Urinary bladder (tissue), 4 donors: ENCODE results near the gene BRCC3. TPM values are rescaled to one million over a fixed set of nuclear protein-coding genes. Genes with fewer than 3 reads are reported as not detected.
"Not testable (repeated sequence)": the region's sequence is repeated elsewhere in the genome, so short reads cannot be mapped to it uniquely, and the experiment has no call there.

Source experiments
- DNase-seq: peaks from one replicate; pipeline ENCODE4 v3.0.0-alpha.2; 2015; ENCODE audit errors: extremely low spot score
- H3K27ac ChIP-seq: one replicate; pipeline ENCODE4 v1.5.1; 2013; ENCODE audit warnings: low read depth, mild to moderate bottlenecking, moderate library complexity
- H3K36me3 ChIP-seq: one replicate; pipeline ENCODE4 v1.6.1; 2013; ENCODE audit warnings: mild to moderate bottlenecking, moderate library complexity; ENCODE audit not compliant: insufficient read depth
- H3K4me1 ChIP-seq: one replicate; pipeline ENCODE4 v1.6.1; 2013; ENCODE audit warnings: mild to moderate bottlenecking, moderate library complexity; ENCODE audit not compliant: insufficient read depth
- H3K4me3 ChIP-seq: one replicate; pipeline ENCODE4 v1.5.1; 2013; ENCODE audit warnings: low read depth, low read length
- WGBS: extraction: QIAGEN DNeasy Blood & Tissue Kit; methylation state at CpG from one replicate; pipeline ENCODE4 v1.1.7; 2013; 5-methylcytosine and 5-hydroxymethylcytosine counted together
- polyA plus RNA-seq: library from polyadenylated mRNA; stranded (reverse); fragments of 200-250 nt; gene quantifications from one replicate; pipeline ENCODE4 v1.2.3, GENCODE V29; 2013
- total RNA-seq: library from RNA; depleted of rRNA; stranded (reverse); fragments of >200 nt; gene quantifications from one replicate; pipeline ENCODE4 v1.2.3, GENCODE V29; 2014
- donor health status: healthy with polysubstance abuse.
- donor health status: healthy.

BRCC3 gene
- total and polyA plus RNA-seq, 2 donors = 12.1 to 16.3 TPM

GRCh38 chrX:155143959-155144548 is 72.7 kb downstream of the BRCC3 start:
- no peak for DNase-seq
- Histone ChIP-seq H3K4me3 (no peak overlapping the region), H3K36me3 (no peaks in the 10 kb centered on the region), H3K4me1 (no peaks in the 10 kb centered on the region), H3K27ac (no peak overlapping the region)
- 81% methylated on average over 6 of the region's 6 CpGs for WGBS

- no peaks in the 10 kb centered on the region for H3K36me3 ChIP-seq
- H3K4me1 ChIP-seq = no peaks in the 10 kb centered on the region
- H3K4me3 ChIP-seq = no peak overlapping the region
- no peak overlapping the region for H3K27ac ChIP-seq
- WGBS = 63% methylated on average over 4 of the region's 4 CpGs
- peak; percentile 32 for DNase-seq
These were observed 73.6 kb downstream of the BRCC3 start for GRCh38 chrX:155144926-155145325.

- 9% methylated on average over 1 of the region's 6 CpGs for WGBS
- H3K4me3 ChIP-seq, DNase-seq, H3K4me1 ChIP-seq, H3K27ac ChIP-seq, H3K36me3 ChIP-seq: not testable (repeated sequence)
These were observed 76.3 kb downstream of the BRCC3 start for GRCh38 chrX:155147612-155148011.

GRCh38 chrX:155148166-155148565 is 76.9 kb downstream of the BRCC3 start:
- not testable (repeated sequence) for DNase-seq, H3K4me1 ChIP-seq, H3K27ac ChIP-seq, H3K4me3 ChIP-seq, H3K36me3 ChIP-seq
- WGBS = no CpG with 5 or more reads among the region's 11 CpGs

- no peak for DNase-seq
- no peak overlapping the region for H3K27ac ChIP-seq
- no peaks in the 10 kb centered on the region for H3K4me1 ChIP-seq
- H3K4me3 ChIP-seq = no peak overlapping the region
- WGBS = 63% methylated on average over 7 of the region's 7 CpGs
- H3K36me3 ChIP-seq = no peaks in the 10 kb centered on the region
These were observed 77.6 kb downstream of the BRCC3 start for GRCh38 chrX:155148724-155149537.

- no peak overlapping the region for H3K4me3 ChIP-seq
- H3K36me3 ChIP-seq = no peaks in the 10 kb centered on the region
- no peak overlapping the region for H3K27ac ChIP-seq
- H3K4me1 ChIP-seq = no peaks in the 10 kb centered on the region
- WGBS = 23% methylated on average over 2 of the region's 2 CpGs
- no peak for DNase-seq
These were observed 98.6 kb downstream of the BRCC3 start for GRCh38 chrX:155169881-155170280.

Other genes with a start within 250 kb of the BRCC3 start
- gene SMIM9, start 236.8 kb upstream of the BRCC3 start, total RNA-seq = not detected
- gene SMIM9, start 236.8 kb upstream of the BRCC3 start, polyA plus RNA-seq = not detected
- 0.95 TPM for gene F8A1, start 185.2 kb upstream of the BRCC3 start, total RNA-seq
- 24.9 TPM for gene F8A1, start 185.2 kb upstream of the BRCC3 start, polyA plus RNA-seq
- gene F8, start 48.8 kb upstream of the BRCC3 start, total RNA-seq = 10.1 TPM
- 14.7 TPM for gene F8, start 48.8 kb upstream of the BRCC3 start, polyA plus RNA-seq
- 56.6 TPM for gene FUNDC2, start 44.7 kb upstream of the BRCC3 start, total RNA-seq
- 162 TPM for gene FUNDC2, start 44.7 kb upstream of the BRCC3 start, polyA plus RNA-seq
- gene CMC4, start 372 bp upstream of the BRCC3 start, total RNA-seq = 11.8 TPM
- gene CMC4, start 372 bp upstream of the BRCC3 start, polyA plus RNA-seq = 20.1 TPM
- gene MTCP1, start 372 bp upstream of the BRCC3 start, total RNA-seq = 11.7 TPM
- gene MTCP1, start 372 bp upstream of the BRCC3 start, polyA plus RNA-seq = 7.3 TPM
- gene VBP1, start 145.0 kb downstream of the BRCC3 start, total RNA-seq = 91.9 TPM
- 34.9 TPM for gene VBP1, start 145.0 kb downstream of the BRCC3 start, polyA plus RNA-seq
- 1.4 TPM for gene RAB39B, start 193.0 kb downstream of the BRCC3 start, total RNA-seq
- gene RAB39B, start 193.0 kb downstream of the BRCC3 start, polyA plus RNA-seq = 0.29 TPM